HG03280 (cell line): ENCODE data around the gene HILPDA.

Source experiments
- ATAC-seq: cut with Tn5 transposase; IDR thresholded peaks from one replicate; pipeline ENCODE4 v1.9.1; 2021; ENCODE audit warnings: mild to moderate bottlenecking, moderate library complexity; ENCODE audit not compliant: unreplicated experiment

The HILPDA gene, protein sequence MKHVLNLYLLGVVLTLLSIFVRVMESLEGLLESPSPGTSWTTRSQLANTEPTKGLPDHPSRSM

DNA sequence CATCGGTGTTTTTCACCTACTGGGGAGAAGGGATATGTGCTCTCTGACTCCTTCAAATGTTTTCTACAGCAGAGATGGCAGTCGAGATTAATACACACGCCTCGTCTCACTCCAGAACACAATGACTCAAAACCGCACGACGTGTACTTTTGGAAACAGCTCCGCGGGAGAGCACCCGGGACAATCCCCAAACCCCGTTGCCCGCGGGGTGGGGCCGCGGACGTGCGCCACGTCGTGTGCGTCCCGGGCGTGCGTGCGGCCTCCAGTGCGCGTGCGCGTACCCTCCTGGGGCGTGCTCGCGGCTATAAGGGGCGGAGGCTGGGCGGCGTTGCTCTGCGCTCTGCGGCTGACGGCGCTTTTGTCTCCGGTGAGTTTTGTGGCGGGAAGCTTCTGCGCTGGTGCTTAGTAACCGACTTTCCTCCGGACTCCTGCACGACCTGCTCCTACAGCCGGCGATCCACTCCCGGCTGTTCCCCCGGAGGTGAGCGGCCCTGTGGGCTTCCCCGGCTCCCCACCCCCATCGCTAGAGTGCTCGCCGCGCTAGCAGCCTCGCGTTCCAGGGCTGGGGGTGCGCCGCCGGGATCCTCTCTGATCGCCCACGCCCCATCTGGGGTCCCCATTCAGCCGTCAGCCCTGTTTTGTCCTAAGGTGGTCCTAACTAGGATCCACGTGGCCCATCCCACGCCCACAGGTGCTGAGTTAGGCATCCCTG lies at the start of gene HILPDA:
HILPDA (plus strand) TSS at position 336 of the 712 bp plus-strand sequence. CDS start 1,391 bp downstream, outside the sequence.
- peak; percentile 87 for ATAC-seq

GRCh38 chr7:128406314-128407232 lies 49.1 kb upstream of the HILPDA start:
- ATAC-seq: no peak

DNA sequence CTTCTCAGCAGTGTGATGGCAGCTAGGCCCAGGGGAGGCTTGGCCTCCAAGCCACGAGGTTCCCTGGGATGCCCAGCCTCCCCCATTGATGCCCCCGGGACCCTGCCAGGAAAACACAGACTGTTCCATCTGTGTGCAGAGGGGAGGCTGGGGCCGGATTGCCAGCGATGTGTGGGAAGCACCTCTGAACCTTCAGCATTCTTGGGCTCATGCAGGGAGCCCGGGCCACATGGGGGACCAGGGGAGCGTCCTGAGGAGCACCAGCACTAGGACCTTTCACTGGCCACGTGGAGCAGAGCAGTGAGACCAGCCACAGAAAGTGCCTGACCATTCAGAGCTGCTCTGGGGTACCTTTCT lies 48.5 kb upstream of the HILPDA start:
- ATAC-seq: no peak

DNA sequence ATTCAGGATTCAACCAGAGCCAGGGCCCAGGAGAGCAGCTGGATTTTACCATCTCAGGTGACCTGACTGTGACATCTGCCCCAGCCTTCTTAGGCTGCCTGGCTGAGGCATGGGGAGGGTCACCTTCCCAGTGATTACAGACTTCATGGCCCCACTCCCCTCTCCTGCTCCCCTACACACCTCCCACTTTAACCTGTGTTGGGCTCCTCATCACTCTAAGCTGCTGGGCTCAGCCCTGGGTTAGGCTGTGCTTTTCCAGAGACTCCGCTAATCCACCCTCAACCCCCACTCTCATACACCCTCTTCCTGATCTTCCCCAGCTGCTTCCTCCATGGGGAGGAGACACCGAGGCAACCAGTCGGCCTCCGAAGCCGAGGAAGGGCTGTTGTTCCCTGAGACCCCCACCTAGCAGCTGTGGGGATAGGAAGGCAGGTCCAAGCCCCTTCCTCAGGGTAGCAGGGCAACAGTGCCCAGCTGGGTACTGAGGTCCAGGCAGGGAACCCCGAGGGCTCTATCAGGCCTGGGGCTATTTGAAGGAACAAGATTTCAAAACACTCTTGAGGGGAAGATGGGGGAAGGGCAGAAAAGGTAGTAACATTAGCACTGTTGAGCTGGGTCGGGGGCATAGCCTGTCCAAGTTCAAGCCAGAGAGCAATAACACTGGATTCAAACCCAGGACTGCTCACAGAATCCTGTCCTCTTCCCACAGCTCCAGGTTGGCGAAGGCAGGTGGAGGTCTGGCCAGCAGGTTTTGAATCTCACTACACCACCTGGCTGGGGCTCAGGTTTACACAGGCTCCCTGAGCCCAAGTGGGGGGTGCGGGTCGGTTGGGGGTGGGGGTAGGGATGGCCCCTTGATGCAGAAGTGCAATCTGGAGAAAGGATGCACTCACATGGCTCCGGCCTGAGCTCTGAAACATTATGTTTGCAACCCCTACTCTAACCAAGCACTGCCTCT lies 47.6 kb upstream of the HILPDA start:
- ATAC-seq: no peak

GRCh38 chr7:128408709-128409595 lies 46.7 kb upstream of the HILPDA start:
- ATAC-seq: no peak

DNA sequence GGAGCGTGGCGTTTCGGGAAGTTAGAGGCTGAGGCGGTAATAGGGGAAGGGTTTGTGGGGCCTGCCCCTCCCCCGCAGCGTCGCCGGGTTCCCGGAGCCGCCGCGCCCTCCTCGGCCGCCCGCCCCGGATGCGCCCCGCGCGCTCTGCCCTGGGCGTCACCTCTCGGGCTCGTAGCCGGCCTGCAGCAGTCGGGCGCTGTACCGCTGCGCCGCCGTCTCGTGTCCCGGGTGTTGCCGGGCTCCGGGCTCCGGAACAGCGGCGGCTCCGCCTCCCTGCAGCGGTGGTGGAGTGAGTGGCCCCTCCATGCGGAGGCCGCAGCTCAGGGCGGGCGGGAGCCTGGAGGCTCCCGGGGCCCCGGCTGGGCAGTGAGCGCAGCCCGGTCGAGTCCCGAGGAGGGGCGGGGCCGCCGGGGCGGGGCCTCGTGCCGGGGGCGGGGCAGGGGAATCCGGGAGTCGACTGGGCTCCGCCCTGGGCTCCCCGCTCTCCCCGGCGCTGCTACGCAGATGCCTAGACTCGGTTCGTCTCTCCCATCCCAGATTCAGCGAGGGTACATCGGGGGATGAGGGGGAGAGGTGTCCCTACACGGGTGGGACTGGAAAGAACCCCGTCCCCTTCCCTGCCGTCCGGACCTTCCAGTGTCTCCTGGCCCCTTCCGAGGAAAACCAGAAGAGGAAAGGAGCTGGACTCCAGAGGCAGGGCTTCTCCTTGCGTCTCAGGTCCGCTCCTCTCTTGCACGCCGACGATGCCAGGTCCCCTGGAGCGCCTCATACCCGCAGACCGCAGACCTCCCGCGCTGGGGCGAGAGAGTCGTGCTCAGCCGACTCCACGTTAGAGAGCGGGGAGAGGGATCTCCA lies 45.9 kb upstream of the HILPDA start, which contains the start of gene IMPDH1:
IMPDH1 (minus strand) TSS at position 387 of the 855 bp plus-strand sequence; CDS start at position 306, 81 bp downstream.
- ATAC-seq: peak; percentile 71

- ATAC-seq: no peak
Measured at GRCh38 chr7:128410451-128410753, 45.3 kb upstream of the HILPDA start.

DNA sequence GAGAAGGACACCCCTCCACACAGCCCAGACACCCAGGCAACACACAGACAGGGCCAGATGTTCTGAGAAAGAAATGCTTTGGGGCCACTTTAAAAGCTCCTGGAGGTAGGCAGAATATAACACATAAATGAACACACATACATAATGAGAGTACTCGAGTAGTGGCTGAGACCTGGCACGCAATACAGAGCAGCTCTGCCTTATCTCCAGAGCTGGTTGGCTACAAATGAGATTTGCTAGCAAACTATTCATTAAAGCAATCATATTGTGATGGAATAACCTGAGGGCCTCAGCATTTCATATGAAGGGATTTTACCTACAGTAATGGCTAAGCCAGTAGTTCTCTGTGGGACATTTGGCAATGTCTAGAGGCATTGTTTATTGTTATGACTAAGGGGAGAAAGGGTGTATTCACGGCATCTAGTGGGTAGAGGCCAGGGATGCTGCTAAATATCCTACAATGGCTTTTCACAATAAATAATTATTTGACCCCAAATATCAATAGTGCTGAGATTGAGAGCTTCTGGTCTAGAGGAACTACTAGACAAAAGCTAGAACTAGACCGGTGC lies 40.4 kb upstream of the HILPDA start:
- no peak for ATAC-seq

GRCh38 chr7:128417071-128417470 lies 38.6 kb upstream of the HILPDA start:
- no peak for ATAC-seq

DNA sequence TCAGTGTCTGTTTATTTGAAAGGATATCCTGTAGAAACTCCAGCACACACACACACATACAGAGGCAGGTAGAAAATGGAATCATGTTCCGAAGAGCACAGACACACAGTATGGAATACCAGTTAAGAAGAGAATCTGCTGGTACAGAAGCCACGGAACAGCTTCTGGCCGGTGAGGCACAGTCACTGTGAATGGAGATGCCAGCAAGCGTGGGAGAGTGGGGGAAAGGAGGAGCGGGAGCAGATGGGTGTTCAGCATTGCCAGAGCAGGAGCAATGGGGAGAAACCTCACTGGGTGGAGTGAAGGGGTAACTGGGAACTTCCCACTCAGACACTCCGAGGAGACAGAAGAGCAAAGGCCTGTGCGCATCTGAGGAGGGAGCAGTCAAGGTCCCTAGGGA lies 36.4 kb upstream of the HILPDA start:
- ATAC-seq: no peak

DNA sequence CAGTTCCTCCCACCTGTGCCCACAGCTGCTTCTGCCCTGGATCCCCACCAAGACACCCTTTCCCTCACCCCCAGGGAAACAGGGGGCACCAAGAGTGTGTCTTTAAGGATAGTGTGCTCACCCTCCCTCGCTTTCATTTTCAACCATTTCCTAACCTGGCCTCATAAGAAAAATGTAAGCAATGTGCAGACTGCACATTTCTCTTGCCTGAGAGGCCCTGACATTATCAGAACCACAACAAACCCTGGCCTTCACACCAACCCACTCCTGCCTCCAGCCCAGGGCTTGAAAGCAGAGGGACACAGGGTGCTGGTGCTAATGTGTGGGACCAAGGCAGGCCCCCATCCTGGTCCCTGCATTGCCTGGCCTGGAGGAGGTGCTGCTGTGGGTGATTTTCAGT lies 34.9 kb upstream of the HILPDA start:
- no peak for ATAC-seq

- ATAC-seq: no peak
Measured at GRCh38 chr7:128421384-128421783, 34.3 kb upstream of the HILPDA start.

GRCh38 chr7:128422037-128422436 lies 33.6 kb upstream of the HILPDA start:
- no peak for ATAC-seq

DNA sequence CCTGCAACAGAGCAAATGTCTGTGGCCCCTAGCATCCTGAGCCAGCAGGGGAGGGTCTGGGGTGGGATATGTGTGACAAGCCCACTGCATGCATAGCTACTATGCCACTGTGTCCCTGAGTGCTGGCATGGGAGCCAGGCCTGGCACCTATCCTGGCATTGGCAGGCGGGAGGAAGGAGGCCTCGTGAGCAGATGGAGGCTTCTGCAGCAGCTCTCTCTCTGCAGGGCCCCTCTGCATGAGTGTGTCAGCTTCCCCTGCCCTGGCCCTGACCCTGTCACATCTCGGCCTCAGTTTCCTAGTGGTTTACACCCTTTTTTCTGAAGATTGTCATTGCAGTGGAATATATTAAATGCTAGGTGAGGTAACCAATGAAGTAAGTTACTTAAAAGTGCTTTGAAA lies 32.8 kb upstream of the HILPDA start:
- no peak for ATAC-seq

- ATAC-seq: no peak
Measured at GRCh38 chr7:128424686-128425275, 30.9 kb upstream of the HILPDA start.

DNA sequence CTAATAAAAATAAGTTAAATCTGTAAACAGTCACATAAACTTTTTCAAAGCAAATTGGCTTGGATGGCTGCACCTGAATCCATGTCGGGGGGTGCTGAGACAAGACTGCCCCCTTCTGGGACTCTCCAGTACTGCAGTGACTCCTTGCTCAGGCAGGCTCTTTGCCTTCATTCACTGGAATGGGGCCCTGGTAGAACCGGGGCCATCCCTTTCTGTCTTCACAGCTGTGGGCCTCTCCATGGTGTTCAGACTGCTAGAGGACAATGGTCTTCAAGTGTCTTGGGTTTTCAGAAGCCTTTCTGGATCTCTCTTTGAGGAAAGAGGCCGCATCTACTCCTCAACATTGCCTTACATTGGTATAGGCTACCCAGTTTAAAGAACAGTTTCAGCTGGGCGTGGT lies 29.8 kb upstream of the HILPDA start:
- ATAC-seq: no peak

- no peak for ATAC-seq
Measured at GRCh38 chr7:128427289-128427891, 28.3 kb upstream of the HILPDA start.

- ATAC-seq: no peak
Measured at GRCh38 chr7:128430207-128430606, 25.5 kb upstream of the HILPDA start.
